ENCODE results near the gene INO80D. TPM values are rescaled to one million over a fixed set of nuclear protein-coding genes. Genes with fewer than 3 reads are reported as not detected.

The INO80D gene
- total and polyA plus RNA-seq, 2 donors (not counting 1 experiment from before 2014, with no cell fraction given), result 4.8 to 7.4 TPM

DNA sequence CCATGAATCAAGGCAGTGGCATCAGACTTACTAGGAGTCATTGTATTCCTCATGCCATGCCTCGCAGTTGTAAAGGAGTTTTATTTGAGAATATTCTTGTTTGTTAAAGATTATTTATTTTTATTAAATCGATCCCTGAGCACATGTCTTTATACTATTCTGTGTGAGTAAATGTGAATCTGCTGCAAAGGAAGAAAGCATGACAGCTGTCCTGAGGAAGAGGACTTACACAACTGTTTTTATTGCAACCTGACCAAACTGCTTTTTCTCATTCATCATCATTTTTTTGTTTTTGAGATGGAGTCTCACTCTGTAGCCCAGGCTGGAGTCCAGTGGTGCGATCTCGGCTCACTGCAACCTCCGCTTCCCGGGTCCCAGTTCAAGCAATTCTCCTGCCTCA is 34.1 kb downstream of the INO80D start:
- no peaks in the 10 kb centered on the region for H3K9me3 ChIP-seq (ENCODE audit: control insufficient read depth, insufficient read depth, low read depth, low read length)
- H2AFZ ChIP-seq (ENCODE audit: low read length), result no peak overlapping the region
- no peaks in the 10 kb centered on the region for H3K79me2 ChIP-seq (ENCODE audit: control insufficient read depth, insufficient read depth, low read length)
- no peak overlapping the region for H3K9ac ChIP-seq (ENCODE audit: insufficient read depth, low read length)
- no peak overlapping the region for H3K27ac ChIP-seq (ENCODE audit: insufficient read depth, low read length)
- H3K27me3 ChIP-seq (ENCODE audit: control insufficient read depth, insufficient read depth, low read length), result no peaks in the 10 kb centered on the region
- TF ChIP-seq, protein P1, sequence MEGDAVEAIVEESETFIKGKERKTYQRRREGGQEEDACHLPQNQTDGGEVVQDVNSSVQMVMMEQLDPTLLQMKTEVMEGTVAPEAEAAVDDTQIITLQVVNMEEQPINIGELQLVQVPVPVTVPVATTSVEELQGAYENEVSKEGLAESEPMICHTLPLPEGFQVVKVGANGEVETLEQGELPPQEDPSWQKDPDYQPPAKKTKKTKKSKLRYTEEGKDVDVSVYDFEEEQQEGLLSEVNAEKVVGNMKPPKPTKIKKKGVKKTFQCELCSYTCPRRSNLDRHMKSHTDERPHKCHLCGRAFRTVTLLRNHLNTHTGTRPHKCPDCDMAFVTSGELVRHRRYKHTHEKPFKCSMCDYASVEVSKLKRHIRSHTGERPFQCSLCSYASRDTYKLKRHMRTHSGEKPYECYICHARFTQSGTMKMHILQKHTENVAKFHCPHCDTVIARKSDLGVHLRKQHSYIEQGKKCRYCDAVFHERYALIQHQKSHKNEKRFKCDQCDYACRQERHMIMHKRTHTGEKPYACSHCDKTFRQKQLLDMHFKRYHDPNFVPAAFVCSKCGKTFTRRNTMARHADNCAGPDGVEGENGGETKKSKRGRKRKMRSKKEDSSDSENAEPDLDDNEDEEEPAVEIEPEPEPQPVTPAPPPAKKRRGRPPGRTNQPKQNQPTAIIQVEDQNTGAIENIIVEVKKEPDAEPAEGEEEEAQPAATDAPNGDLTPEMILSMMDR (conservative IDR thresholded peaks at IDR 0.05 in 1 of 2, IDR thresholded peaks at IDR 0.05 in 1 of 2; ENCODE audit: low read depth in 1 of 2, low read length in 2 of 2), result no peak
- TF ChIP-seq EZH2 (IDR thresholded peaks at IDR 0.05; ENCODE audit: low read length, missing control alignments), result no peak
- DNase-seq (ENCODE audit: low read depth in 2 of 2), result no peak
- H4K20me1 ChIP-seq (ENCODE audit: control insufficient read depth, extremely low read depth, insufficient read depth, low read length), result no peaks in the 10 kb centered on the region
- peaks cover 7% of the 10 kb centered on the region for H3K36me3 ChIP-seq (ENCODE audit: control insufficient read depth, insufficient read depth, low read length)
- no peak overlapping the region for H3K4me3 ChIP-seq (replicated peaks in 1 of 4; ENCODE audit: control extremely low read depth in 1 of 4, insufficient read depth in 1 of 4, low read depth in 3 of 4, low read length in 4 of 4)
- H3K4me2 ChIP-seq (ENCODE audit: extremely low read depth, insufficient read depth, low read length), result no peak overlapping the region
- no peaks in the 10 kb centered on the region for H3K4me1 ChIP-seq (ENCODE audit: control insufficient read depth, extremely low read depth, insufficient read depth, low read length)

DNA sequence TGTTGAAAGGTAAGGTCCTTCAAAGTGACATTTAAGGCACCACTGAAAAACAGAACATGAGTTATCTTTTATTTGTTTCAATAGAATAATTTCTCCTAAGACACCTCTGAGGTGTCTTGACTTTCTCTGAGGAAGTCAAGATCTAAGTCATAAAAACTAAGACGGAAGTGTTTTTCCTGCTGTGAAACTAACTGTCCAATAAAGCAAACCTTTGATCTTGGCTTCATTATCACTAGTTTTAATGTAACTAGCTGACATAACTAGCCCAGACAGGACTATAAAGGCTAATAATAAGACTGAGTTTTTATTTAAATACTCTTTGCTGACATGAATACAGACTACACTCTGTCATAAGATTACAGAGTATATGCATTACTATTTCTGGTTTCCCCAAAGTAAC is 36.6 kb downstream of the INO80D start:
- no peaks in the 10 kb centered on the region for H3K9me3 ChIP-seq (ENCODE audit: control insufficient read depth, insufficient read depth, low read depth, low read length)
- no peaks in the 10 kb centered on the region for H4K20me1 ChIP-seq (ENCODE audit: control insufficient read depth, extremely low read depth, insufficient read depth, low read length)
- H3K4me2 ChIP-seq (ENCODE audit: extremely low read depth, insufficient read depth, low read length), result no peak overlapping the region
- H3K36me3 ChIP-seq (ENCODE audit: control insufficient read depth, insufficient read depth, low read length), result no peaks in the 10 kb centered on the region
- H2AFZ ChIP-seq (ENCODE audit: low read length), result no peak overlapping the region
- H3K79me2 ChIP-seq (ENCODE audit: control insufficient read depth, insufficient read depth, low read length), result no peaks in the 10 kb centered on the region
- H3K4me1 ChIP-seq (ENCODE audit: control insufficient read depth, extremely low read depth, insufficient read depth, low read length), result no peaks in the 10 kb centered on the region
- DNase-seq (ENCODE audit: low read depth in 2 of 2), result no peak
- no peak overlapping the region for H3K27ac ChIP-seq (ENCODE audit: insufficient read depth, low read length)
- H3K4me3 ChIP-seq (replicated peaks in 1 of 4; ENCODE audit: control extremely low read depth in 1 of 4, insufficient read depth in 1 of 4, low read depth in 3 of 4, low read length in 4 of 4), result no peak overlapping the region
- TF ChIP-seq EZH2 (IDR thresholded peaks at IDR 0.05; ENCODE audit: low read length, missing control alignments), result no peak
- TF ChIP-seq, protein P1 (conservative IDR thresholded peaks at IDR 0.05 in 1 of 2, IDR thresholded peaks at IDR 0.05 in 1 of 2; ENCODE audit: low read depth in 1 of 2, low read length in 2 of 2), result no peak
- no peaks in the 10 kb centered on the region for H3K27me3 ChIP-seq (ENCODE audit: control insufficient read depth, insufficient read depth, low read length)
- H3K9ac ChIP-seq (ENCODE audit: insufficient read depth, low read length), result no peak overlapping the region

DNA sequence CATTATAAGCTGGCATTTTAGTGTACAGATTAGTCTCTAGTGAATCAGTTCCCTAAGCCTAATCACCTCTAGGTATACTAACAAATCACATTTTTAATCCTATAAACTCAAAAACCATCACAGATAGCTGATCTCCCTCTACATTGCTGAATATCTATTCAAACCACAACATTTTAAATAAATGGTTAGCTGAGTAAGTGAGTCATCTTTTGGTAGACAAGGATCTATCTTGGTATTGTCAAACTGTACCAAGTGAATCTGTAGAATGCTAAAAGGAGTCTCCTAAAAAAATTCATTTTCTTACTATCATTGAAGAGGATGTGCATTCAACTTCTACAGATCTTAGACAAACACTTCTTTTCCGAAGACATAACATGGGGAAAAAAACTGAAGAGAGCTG is 40.7 kb downstream of the INO80D start:
- Histone ChIP-seq H3K4me1 (ENCODE audit: control insufficient read depth, extremely low read depth, insufficient read depth, low read length) (no peaks in the 10 kb centered on the region), H3K4me3 (replicated peaks in 1 of 4; ENCODE audit: control extremely low read depth in 1 of 4, insufficient read depth in 1 of 4, low read depth in 3 of 4, low read length in 4 of 4) (no peak overlapping the region), H3K27me3 (ENCODE audit: control insufficient read depth, insufficient read depth, low read length) (no peaks in the 10 kb centered on the region), H3K4me2 (ENCODE audit: extremely low read depth, insufficient read depth, low read length) (no peak overlapping the region), H3K27ac (ENCODE audit: insufficient read depth, low read length) (no peak overlapping the region), H4K20me1 (ENCODE audit: control insufficient read depth, extremely low read depth, insufficient read depth, low read length) (no peaks in the 10 kb centered on the region), H2AFZ (ENCODE audit: low read length) (no peak overlapping the region), H3K79me2 (ENCODE audit: control insufficient read depth, insufficient read depth, low read length) (no peaks in the 10 kb centered on the region), H3K9ac (ENCODE audit: insufficient read depth, low read length) (no peak overlapping the region), H3K9me3 (ENCODE audit: control insufficient read depth, insufficient read depth, low read depth, low read length) (no peaks in the 10 kb centered on the region), H3K36me3 (ENCODE audit: control insufficient read depth, insufficient read depth, low read length) (no peaks in the 10 kb centered on the region)
- TF ChIP-seq EZH2 (IDR thresholded peaks at IDR 0.05; ENCODE audit: low read length, missing control alignments), result no peak
- TF ChIP-seq, protein P1 (conservative IDR thresholded peaks at IDR 0.05 in 1 of 2, IDR thresholded peaks at IDR 0.05 in 1 of 2; ENCODE audit: low read depth in 1 of 2, low read length in 2 of 2), result no peak
- peak; percentile 15 to 52 for DNase-seq (ENCODE audit: low read depth in 2 of 2)

All from fibroblast of lung (primary cell).